ENCODE measurements around the gene CDH11.

CDH11 gene

DNA sequence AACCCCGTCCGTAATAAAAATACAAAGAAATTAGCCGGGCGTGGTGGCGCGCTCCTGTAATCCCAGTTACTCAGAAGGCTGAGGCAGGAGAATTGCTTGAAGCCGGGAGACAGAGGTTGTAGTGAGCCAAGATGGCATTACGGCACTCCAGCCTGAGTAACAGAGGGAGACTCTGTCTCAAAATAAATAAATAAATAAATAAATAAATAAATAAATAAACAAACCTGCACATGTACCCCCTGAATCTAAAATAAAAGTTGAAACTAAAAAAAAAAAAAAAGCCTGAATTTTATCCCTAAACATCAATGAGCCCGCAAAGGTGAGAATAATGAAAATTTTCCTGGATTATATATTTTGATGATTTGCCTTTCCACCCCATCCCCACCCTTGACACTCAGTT lies 124.7 kb downstream of the CDH11 start:
- no peak overlapping the region for H3K4me3 ChIP-seq (ENCODE audit: low read depth, low read length)
- no peak for DNase-seq (ENCODE audit: low read depth)

DNA sequence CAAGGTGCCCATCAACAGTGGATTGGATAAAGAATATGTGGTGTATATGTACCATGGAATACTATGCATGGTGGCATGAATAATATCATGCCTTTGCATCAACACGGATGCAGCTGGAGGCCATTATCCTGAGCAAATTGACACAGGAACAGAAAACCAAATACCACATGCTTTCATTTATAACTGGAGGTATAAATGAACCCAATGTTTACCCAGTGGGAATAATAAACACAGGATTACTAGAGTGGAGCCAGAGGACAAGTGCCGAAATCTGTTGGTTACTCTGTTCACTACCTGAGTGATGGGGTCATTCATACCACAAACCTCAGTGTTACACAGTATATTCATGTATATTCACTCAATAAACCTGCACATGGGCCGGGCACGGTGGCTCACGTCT lies 125.2 kb downstream of the CDH11 start:
- DNase-seq (ENCODE audit: low read depth) = no peak
- no peak overlapping the region for H3K4me3 ChIP-seq (ENCODE audit: low read depth, low read length)

DNA sequence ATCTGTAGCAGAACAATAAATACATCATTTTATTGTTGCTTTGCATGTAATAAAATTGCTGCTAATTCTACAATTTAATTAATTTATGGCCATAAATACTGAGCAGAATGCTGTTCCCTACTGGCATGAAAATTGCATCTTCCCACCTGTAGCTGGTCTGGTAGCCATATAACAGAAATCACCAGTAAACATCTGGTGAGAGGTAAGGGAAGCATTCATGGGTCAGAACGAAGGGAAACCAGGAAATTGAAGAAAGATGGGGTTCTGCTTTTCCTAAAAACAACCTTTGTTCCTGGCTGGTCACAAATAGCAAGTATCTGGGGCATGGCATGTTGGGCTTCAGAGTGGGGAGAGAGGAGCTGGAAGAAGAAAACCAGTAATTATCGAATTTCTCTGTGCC lies 128.4 kb downstream of the CDH11 start:
- H3K4me3 ChIP-seq (ENCODE audit: low read depth, low read length) = no peak overlapping the region
- no peak for DNase-seq (ENCODE audit: low read depth)

DNA sequence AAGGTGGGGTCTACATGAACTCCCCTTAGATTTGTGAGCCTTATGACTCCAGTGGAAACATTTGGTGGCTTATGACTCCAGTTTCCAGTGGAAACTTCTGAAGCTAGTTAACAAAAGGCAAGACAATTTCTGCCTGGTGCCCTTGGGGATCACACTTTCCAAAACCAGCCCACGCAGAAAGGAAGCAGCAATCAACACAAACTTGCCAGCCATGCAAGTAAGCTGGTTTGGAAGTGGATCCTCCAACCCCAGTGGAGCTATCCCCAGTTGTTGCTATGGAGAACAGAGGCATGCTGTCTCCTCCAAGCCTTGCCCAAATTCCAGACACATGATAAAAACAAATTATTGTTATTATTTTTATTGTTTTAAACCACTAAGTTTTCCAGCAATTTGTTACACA lies 130.9 kb downstream of the CDH11 start:
- H3K4me3 ChIP-seq (ENCODE audit: low read depth, low read length) = no peak overlapping the region
- DNase-seq (ENCODE audit: low read depth) = no peak

DNA sequence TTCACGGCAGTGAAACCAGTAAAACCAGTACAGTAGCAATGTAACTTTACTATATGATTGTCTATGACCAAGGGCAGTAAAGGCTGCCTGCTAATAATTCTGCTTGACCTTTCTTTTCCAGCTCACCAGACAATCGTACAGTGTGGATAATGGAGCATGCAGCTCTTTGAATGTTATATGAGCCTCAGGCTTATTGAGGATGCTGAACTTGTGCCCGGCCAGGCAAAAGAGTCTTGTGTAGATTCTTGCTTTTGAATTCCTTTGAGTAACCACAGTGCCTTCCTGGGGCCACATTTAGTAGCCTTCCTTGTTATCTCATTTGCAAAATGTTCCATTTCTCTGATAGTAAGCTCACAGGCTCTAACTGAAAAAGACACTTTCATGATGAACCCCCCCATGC lies 131.8 kb downstream of the CDH11 start:
- no peak for DNase-seq (ENCODE audit: low read depth)
- no peak overlapping the region for H3K4me3 ChIP-seq (ENCODE audit: low read depth, low read length)

DNA sequence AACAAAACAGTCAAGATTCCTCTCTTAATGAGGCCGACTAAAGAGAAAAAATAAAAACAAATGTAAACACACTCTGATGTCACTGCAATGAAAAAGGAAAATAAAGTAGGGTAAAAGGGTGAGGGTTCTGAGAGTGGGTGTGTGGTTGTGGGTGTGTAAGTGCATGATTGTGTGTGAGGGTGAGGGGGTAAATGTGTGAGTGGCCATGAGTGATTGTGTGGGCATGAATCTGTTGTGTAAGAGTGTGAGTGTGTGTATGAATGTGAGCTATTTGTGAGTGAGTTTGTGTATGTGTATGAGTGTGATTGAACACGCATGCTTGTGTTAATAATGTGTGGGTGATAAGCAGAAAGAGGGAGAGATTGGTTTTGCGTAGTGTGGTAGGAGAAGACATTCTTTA lies 132.8 kb downstream of the CDH11 start:
- no peak overlapping the region for H3K4me3 ChIP-seq (ENCODE audit: low read depth, low read length)
- DNase-seq (ENCODE audit: low read depth) = no peak

DNA sequence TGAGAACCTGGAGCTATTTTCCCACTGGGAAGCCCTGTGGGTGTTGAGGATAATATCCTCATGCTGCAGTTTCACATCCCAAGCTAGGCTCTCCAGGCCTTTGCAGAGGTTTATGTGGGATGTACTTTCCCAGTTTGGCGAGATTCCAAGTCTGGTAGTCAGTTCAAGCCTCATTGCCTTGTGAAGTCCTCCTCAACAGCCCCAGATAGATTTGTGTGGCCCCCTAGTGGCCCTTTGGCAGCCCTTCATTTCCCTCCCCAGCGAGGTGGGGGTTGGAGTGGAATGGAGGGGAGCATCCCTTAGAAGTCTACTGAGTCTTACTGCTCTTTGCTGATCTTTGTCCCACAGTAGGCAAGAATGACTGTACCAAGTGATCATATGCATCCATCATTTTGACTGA lies 137.9 kb downstream of the CDH11 start:
- no peak overlapping the region for H3K4me3 ChIP-seq (ENCODE audit: low read depth, low read length)
- peak; percentile 90 for DNase-seq (ENCODE audit: low read depth)

DNA sequence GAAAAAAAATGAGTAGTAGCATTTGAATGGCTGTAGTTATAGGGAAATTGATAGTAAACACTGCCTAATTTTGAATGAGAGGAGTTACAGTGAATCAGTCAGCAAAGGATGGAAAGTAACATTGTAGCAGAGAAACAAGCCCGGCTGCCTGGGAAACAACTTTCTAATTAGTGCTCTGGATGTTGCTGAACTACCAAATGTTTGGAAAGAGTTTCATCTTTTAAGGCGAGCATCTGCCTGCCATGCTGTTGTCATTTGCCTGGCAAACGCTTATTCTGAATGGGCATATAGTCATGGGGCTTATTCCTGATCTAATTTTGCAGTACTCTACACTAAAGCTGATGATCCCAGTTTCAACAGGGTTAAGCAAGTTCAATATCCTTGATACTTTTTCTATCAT lies 138.6 kb downstream of the CDH11 start:
- H3K4me3 ChIP-seq (ENCODE audit: low read depth, low read length) = no peak overlapping the region
- DNase-seq (ENCODE audit: low read depth) = no peak

DNA sequence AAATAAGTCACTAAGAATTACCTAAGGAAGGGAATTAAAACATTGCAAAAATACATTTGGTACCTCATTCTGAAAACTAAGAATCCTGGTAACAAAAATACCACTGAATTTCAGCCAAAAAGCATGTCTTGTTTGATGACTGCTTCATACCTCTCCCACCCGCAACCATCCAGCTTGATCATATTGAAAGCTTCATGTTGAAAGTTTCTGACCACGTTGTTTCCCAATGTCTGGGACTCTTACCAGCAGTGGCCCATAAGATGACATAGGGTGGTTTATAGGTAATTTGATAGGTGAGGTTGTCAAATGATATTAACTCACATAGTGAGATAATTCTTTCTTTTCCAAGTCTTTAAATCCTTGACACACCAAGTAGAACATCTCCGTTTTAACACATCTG lies 139.3 kb downstream of the CDH11 start:
- peak; percentile 49 for DNase-seq (ENCODE audit: low read depth)
- H3K4me3 ChIP-seq (ENCODE audit: low read depth, low read length) = no peak overlapping the region

DNA sequence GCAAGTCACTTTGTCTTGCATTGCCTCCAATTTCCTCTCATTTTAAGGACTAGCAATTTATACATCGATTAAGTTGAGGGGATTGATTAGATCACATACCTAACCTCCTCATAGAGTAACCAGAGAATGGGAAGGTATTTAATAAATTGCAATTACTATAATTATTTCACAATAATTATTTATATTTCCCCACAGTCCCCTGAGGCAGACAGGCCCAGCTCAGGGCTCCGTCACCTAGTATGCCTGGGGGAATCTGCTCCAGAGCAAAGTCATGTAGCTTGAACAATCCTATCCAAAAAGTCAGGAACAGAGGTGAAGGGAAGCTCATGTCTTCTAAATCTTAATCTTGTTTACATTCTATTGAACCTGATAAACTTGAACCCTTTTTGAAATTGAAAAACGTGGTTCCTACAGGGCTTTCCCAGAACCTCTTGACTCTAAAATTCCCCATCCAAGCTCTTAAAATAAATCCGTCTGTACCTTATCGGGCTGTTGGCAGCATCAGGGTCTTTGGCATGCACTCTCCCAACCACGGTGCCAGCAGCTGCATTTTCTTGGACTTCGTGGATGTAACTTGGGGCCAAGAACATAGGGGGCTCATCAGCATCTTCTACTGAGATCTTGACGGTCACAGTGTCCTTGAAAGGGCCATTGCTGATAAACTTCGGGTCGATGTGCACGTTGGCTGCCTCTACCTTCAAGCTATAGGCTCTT lies 140.1 kb downstream of the CDH11 start:
- no peak overlapping the region for H3K4me3 ChIP-seq (ENCODE audit: low read depth, low read length)
- no peak for DNase-seq (ENCODE audit: low read depth)

DNA sequence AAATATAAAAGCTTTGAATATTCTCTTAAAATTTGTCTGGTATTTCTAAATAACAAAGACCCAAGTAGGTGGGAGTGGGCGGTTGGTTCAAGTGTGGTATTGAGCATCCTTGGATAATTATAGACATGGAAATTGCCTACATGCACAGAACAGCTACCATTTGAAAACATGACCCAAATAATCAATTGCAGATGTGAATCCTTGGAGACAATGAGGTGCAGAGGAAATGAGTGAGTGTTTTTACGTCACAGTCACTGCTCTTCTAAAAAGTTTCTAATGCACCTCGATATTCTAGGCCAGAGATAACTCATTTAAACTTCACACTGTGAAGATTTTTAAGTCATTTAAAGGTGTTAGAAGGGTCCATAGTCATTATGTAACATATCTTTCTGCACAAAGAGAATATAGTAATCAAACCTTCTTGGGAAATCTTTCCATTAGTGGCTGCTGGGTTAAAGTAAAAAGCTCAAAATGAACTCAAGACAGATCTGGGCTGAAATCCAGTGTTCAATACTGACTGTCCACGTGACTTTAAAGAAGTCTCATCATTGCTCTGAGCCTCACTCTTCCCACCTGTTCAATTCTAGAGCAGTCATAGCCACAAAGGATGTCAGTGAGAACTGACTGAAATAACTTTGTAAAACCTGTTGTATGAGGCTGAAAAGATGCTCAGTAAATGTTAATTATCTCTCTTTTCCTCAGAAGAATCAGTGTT lies 144.5 kb downstream of the CDH11 start:
- DNase-seq (ENCODE audit: low read depth) = no peak
- no peak overlapping the region for H3K4me3 ChIP-seq (ENCODE audit: low read depth, low read length)

DNA sequence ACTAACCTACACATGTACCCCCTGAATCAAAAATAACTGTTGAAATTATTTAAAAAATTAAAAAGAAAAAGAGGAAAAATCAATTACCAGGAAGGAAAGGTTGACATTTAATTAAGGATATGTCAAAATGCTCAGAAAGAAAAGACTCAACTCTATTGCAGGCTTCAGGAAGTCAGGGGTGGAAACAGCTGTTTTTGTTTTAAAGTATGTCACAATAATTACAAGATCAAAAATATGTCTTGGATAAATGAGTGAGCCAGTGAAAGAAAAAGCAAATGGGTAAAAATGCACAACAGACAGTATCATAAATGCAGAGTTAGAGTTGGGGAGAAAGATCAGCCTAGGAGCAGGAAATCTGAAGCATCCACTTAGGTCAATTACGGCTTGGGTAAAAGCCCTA lies 146.0 kb downstream of the CDH11 start:
- no peak for DNase-seq (ENCODE audit: low read depth)
- H3K4me3 ChIP-seq (ENCODE audit: low read depth, low read length) = no peak overlapping the region

DNA sequence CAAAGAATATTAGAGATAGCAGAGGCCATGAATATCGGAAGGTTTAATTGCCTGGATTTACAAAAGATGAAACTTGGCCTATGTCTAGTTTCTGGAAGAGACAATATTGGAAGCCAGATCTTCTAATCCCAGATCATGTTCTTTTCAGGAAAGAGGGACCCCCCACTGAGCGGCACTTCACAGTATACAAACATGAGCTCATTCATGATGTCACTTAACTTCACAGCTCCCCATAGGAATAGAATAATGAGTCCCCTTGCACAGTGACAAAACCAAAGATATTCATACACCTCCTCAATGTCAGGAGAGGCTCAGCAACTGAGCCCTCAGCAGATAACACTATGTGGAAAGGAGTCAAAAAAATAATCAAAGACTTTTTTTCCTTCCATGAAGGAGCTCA lies 147.5 kb downstream of the CDH11 start:
- no peak for DNase-seq (ENCODE audit: low read depth)

DNA sequence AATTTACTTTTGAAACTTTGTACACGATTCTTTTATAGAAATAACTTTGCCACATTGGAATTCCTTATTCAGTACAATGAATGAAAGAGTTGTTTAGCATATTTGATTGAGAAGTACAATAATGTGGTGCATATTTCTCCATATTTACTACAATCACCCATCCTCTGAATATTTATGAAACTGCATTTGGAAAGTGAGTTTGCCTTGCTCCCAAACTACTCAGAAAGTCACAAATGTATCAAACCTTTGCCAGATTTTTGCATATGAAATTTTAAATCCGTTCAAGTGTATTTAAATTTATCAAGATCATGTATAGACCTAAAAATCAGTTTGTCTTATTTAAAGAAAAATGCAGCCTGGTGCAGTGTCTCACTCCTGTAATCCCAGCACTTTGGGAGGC lies 148.7 kb downstream of the CDH11 start:
- H3K4me3 ChIP-seq (ENCODE audit: low read depth, low read length) = no peak overlapping the region
- DNase-seq (ENCODE audit: low read depth) = no peak

More for the DNA sequence above, 147.5 kb downstream of the CDH11 start:
- H3K4me3 ChIP-seq (ENCODE audit: low read depth, low read length) = no peak overlapping the region

DNA sequence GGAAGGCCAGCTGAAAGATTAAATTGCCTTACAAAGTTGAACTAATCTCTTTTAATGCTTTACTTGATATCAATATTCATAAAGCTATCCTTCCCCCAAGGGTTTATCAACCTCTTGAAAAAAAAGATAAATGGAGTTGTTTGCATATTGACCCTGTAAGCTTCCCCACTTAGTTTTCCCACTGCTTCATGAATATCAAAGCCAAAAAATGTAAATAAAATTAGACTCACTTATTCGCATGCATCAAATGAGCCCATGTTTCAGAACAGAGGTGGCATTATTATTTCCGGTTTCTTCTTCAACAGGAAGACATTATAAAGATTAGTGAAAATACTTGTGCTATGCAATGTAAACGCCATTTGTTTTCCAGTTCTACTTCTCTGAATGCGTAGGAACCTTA lies 150.7 kb downstream of the CDH11 start:
- H3K4me3 ChIP-seq (ENCODE audit: low read depth, low read length) = no peak overlapping the region
- no peak for DNase-seq (ENCODE audit: low read depth)

DNA sequence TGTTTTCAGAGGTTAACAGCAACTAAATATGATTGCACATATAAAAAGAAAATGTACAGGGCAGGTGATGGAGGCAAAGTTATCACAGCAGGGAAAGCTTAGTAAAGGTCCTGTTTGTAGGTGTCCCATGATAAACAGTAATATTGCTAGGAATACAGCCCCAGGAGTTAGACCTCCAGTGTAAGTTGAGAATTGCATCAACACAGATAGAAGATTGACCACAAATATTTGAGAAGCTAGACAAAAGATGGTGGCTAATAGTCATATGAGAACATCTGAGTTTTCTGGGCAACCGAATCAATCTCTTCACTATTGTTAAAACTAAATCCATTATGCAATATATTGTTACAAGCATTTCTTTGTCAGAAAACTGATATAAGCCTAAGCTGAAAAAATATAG lies 152.6 kb downstream of the CDH11 start:
- no peak for DNase-seq (ENCODE audit: low read depth)
- H3K4me3 ChIP-seq (ENCODE audit: low read depth, low read length) = no peak overlapping the region

DNA sequence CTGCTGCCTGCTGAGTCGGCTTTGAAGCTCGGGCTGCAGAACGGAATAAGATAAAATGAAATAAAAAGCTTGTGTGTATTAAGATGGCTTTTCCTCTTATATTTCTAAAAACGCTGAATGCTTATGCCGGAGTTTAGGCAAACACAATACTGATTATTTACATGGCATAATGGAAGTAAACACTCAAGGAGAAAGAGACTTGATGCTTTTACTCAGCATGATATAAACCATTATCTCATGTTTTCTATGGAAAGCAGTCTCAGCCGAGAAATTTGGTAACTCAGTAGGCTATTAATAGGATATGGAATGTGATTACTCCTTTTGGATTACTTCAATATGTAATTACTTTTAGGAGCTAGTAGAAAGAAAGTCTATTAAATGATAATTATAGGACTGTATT lies 153.3 kb downstream of the CDH11 start:
- H3K4me3 ChIP-seq (ENCODE audit: low read depth, low read length) = no peak overlapping the region
- no peak for DNase-seq (ENCODE audit: low read depth)

DNA sequence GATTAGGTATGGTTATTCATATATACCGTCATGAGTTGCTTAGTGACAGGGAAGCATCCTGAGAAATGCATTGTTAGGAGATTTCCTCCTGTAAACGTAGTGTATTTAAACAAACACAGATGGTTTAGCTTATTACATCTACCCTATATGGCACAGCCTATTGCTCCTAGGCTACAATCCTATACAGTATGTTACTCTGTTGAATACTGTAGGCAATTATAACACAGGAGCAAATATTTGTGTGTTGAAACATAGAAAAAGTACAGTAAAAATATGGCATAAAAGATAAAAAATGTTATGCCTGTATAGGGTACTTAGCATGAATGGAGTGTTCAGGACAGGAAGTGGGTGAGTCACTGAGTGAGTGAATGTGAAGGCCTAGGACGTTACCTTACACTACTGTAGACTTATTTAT lies 157.7 kb downstream of the CDH11 start:
- DNase-seq (ENCODE audit: low read depth) = no peak
- no peak overlapping the region for H3K4me3 ChIP-seq (ENCODE audit: low read depth, low read length)

DNA sequence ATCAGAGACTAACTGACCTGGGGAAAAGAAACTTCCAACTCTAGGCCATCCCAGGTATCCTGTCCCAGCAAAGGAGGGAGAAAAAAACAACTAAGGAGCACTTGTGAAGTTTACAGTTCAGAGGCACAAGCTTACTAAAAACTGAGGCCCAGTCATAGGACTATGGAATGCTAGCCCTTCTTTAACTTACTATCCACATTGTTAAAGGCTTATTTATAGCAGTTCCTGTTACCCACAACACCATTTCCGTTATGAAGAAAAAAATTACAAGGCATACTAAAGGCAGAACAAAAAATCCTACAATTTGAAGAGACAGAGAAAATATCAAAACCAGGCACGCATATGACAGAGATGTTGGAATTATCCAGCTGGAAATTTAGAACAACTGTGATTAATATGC lies 159.1 kb downstream of the CDH11 start:
- no peak overlapping the region for H3K4me3 ChIP-seq (ENCODE audit: low read depth, low read length)
- DNase-seq (ENCODE audit: low read depth) = no peak

DNA sequence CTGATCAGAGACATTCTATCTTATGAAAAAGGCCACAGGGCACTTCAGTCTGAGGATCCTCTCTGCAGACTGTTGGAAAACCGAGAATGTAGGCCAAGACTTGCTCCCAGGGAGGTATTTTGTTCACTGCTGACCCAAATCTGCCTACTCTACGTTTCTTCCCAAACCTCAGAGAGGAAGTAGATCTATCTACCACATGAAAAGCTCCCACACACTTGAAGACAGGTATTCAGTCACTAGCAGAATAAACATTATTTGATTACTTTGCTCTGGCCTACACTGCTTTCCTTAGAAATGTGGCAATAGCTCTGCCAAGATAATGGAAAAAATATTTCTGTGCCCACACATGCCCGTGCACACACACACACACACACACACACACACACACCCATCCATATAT lies 164.6 kb downstream of the CDH11 start:
- no peak overlapping the region for H3K4me3 ChIP-seq (ENCODE audit: low read depth, low read length)
- no peak for DNase-seq (ENCODE audit: low read depth)

DNA sequence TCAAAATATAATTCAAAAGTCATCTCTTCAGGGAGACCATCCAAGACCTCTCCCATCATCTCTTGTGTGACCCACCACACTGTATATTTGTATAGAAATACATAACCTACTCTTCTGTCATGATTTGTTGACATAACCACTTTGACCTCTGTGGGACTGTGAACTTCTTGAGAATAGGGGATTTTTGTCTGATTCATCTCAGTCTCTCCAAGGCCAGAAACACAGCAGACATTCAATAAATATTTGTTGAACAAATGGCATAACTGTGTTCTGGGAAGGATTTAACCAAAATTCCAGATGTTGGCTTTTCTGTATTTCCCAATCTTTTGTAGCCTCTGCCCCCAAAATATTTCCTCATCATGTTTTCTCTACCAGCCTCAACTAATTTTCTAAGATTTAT lies 169.7 kb downstream of the CDH11 start:
- no peak overlapping the region for H3K4me3 ChIP-seq (ENCODE audit: low read depth, low read length)

More for the DNA sequence above, 169.7 kb downstream of the CDH11 start:
- peak; percentile 80 for DNase-seq (ENCODE audit: low read depth)

Data from skeletal muscle cell (primary cell).